ENCODE data around the gene TTLL12.

Gene TTLL12

GRCh38 chr22:43188829-43189545, 2.1 kb upstream of the TTLL12 start:
- Histone ChIP-seq H3F3A (ENCODE audit: control insufficient read depth, insufficient read depth) (peaks cover 4% of the 10 kb centered on the region; the same call in 1 of the 2 replicates), H3K4me1 (ENCODE audit: control insufficient read depth, low read length) (peaks cover 16% of the 10 kb centered on the region), H3K9me2 (replicated peaks; ENCODE audit: control insufficient read depth, low read length) (no peaks in the 10 kb centered on the region), H3K4me3 (ENCODE audit: low read length) (no peak overlapping the region), H4K20me1 (ENCODE audit: control insufficient read depth, insufficient read depth, low read depth, low read length) (peaks cover 6% of the 10 kb centered on the region), H3K4me2 (ENCODE audit: low read length) (no peak overlapping the region), H3K36me3 (ENCODE audit: control insufficient read depth, low read length) (peaks cover 21% of the 10 kb centered on the region), H3K27ac (ENCODE audit: low read depth, low read length) (no peak overlapping the region), H3K27me3 (ENCODE audit: control insufficient read depth, low read length) (peaks cover 11% of the 10 kb centered on the region), H3K79me2 (ENCODE audit: control insufficient read depth, low read length) (peaks cover 26% of the 10 kb centered on the region), H3K9me3 (ENCODE audit: control insufficient read depth, insufficient read depth, low read length) (no peaks in the 10 kb centered on the region)
- TF ChIP-seq CTCF (IDR thresholded peaks at IDR 0.05; ENCODE audit: low read depth, low read length, poor library complexity, severe bottlenecking) (no peak), EZH2phosphoT487 (IDR thresholded peaks at IDR 0.05; ENCODE audit: borderline replicate concordance, low read length) (no peak)

DNA sequence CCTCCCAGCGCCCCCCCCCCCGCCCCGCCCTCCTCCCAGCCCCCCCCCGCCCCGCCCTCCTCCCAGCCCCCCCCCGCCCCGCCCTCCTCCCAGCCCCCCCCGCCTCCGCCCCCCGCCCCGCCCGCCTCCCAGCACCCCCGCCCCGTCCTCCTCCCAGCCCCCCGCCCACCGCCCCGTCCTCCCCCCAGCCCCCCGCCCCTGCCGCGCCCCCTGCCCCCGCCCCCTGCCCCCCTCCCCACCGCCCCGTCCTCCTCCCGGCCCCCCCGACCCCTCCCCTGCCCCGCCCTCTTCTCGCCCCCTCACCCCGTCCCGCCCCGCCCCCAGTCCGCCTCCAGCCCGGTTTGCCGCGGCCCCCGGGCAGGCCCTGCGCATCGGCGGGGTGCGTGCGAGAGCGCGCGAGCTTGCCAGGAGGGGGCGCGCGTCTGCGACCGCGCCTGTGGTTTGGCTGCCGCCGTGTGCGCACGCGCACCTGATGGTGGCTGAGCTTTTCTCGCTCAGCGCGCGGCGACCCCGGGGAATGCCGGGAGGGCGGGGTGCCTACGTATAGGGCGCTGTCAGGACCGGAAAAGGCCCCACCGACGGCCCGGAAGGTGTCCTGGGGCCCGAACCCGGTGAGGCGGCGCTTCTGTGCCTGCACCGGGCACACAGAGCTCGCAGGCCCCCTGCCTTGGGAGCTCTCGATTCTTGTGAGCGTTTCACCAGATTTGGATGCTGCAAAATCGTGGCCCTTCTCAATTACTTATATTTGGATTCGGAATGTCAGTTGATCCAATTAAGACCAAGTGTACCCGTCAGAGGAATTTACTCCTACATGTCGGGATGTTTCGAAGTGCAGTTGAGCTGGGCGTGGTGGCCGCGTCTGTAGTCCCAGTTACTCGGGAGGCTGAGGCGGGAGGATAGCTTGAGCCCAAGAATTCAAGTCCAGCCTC, 501 bp upstream of the TTLL12 start:
- Histone ChIP-seq H3K4me3 (ENCODE audit: low read length) (peak overlapping the region; percentile 91), H4K20me1 (ENCODE audit: control insufficient read depth, insufficient read depth, low read depth, low read length) (peaks cover 6% of the 10 kb centered on the region), H3K27ac (ENCODE audit: low read depth, low read length) (peak overlapping the region; percentile 74), H3F3A (ENCODE audit: control insufficient read depth, insufficient read depth) (peaks cover 4% of the 10 kb centered on the region; the same call in 1 of the 2 replicates), H3K4me2 (ENCODE audit: low read length) (peak overlapping the region; percentile 97), H3K79me2 (ENCODE audit: control insufficient read depth, low read length) (peaks cover 41% of the 10 kb centered on the region), H3K36me3 (ENCODE audit: control insufficient read depth, low read length) (peaks cover 35% of the 10 kb centered on the region), H3K4me1 (ENCODE audit: control insufficient read depth, low read length) (peaks cover 16% of the 10 kb centered on the region), H3K27me3 (ENCODE audit: control insufficient read depth, low read length) (peaks cover 11% of the 10 kb centered on the region), H3K9me3 (ENCODE audit: control insufficient read depth, insufficient read depth, low read length) (no peaks in the 10 kb centered on the region), H3K9me2 (replicated peaks; ENCODE audit: control insufficient read depth, low read length) (no peaks in the 10 kb centered on the region)
- peak; percentile 34 for TF ChIP-seq CTCF (IDR thresholded peaks at IDR 0.05; ENCODE audit: low read depth, low read length, poor library complexity, severe bottlenecking)
- no peak for TF ChIP-seq EZH2phosphoT487 (IDR thresholded peaks at IDR 0.05; ENCODE audit: borderline replicate concordance, low read length)

GRCh38 chr22:43185860-43186261, 1.1 kb downstream of the TTLL12 start:
- Histone ChIP-seq H3F3A (ENCODE audit: control insufficient read depth, insufficient read depth) (peaks cover 4% of the 10 kb centered on the region; the same call in 1 of the 2 replicates), H3K4me3 (ENCODE audit: low read length) (peak overlapping the region; percentile 95), H3K4me2 (ENCODE audit: low read length) (peak overlapping the region; percentile 67), H3K9me2 (replicated peaks; ENCODE audit: control insufficient read depth, low read length) (no peaks in the 10 kb centered on the region), H3K9me3 (ENCODE audit: control insufficient read depth, insufficient read depth, low read length) (no peaks in the 10 kb centered on the region), H3K4me1 (ENCODE audit: control insufficient read depth, low read length) (peaks cover 16% of the 10 kb centered on the region), H3K27ac (ENCODE audit: low read depth, low read length) (no peak overlapping the region), H3K36me3 (ENCODE audit: control insufficient read depth, low read length) (peaks cover 43% of the 10 kb centered on the region), H3K27me3 (ENCODE audit: control insufficient read depth, low read length) (peaks cover 5% of the 10 kb centered on the region; the same call in 1 of the 2 replicates), H3K79me2 (ENCODE audit: control insufficient read depth, low read length) (peaks cover 47% of the 10 kb centered on the region), H4K20me1 (ENCODE audit: control insufficient read depth, insufficient read depth, low read depth, low read length) (peaks cover 6% of the 10 kb centered on the region)
- TF ChIP-seq CTCF (IDR thresholded peaks at IDR 0.05; ENCODE audit: low read depth, low read length, poor library complexity, severe bottlenecking): no peak
- no peak for TF ChIP-seq EZH2phosphoT487 (IDR thresholded peaks at IDR 0.05; ENCODE audit: borderline replicate concordance, low read length)
